ENCODE measurements around the gene S100A13.
"Not testable (repeated sequence)": the region's sequence is repeated elsewhere in the genome, so short reads cannot be mapped to it uniquely, and the experiment has no call there.

Gene S100A13

DNA sequence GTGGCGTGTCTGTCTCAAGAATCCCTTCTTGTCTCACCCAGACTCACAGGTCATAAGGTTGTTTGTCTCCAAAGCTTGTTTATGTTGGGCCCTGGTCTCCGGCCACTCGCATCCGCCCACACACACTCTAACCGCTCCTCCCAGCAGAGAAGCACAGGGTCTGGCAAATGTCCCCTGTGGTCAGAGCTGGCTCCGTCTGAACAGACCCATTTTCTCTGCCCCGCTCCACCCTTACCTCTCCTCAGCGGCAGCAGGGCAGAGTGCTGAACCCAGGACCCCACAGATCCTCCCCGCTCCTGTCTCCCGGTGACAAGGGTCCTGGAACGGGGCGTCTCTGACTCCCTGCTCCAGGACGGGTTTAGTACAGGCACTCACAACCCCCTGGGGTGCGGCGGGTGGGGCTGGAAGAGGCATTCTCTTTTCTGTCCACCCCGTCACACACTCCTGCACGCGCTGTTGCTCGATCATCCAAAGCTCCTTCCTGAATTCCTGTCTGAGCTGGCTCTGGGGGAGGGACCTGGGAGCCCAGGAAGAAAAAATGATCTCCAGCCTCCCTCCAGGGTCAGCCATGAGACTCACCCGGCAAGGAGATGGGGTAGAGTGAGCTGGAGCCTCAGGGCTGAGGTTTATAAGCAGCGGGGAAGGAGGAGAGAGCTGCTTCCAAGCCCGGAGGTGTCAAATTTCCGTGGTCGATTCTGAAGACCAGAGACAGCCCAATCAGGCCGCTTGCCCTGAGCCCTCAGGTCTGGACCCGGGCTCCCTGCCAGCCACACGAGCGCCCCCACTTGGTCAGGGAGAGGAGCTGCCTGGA is at the start of gene S100A13:
Gene S100A13 (minus strand): TSS at position 602 of the 811 bp plus-strand sequence. CDS start 1,033 bp downstream, outside the sequence.
- DNase-seq: peak; percentile 75

DNA sequence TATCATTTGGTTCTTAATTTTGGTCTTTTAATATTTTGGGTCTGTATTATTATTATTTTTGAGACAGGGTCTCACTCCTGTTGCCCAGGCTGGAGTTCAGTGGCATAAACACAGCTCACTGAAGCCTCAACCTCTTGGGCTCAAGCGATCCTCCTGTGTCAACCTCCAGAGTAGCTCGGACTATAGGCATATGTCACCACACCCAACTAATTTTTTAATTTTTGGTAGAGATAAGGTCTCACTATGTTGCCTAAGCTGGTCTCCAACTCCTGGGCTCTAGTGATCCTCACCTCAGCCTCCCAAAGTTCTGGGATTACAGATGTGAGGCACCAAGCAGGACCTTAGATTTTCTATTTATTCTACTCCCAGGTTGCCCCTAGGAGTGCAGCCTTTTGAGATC is 46.2 kb upstream of the S100A13 start:
- DNase-seq: no peak

DNA sequence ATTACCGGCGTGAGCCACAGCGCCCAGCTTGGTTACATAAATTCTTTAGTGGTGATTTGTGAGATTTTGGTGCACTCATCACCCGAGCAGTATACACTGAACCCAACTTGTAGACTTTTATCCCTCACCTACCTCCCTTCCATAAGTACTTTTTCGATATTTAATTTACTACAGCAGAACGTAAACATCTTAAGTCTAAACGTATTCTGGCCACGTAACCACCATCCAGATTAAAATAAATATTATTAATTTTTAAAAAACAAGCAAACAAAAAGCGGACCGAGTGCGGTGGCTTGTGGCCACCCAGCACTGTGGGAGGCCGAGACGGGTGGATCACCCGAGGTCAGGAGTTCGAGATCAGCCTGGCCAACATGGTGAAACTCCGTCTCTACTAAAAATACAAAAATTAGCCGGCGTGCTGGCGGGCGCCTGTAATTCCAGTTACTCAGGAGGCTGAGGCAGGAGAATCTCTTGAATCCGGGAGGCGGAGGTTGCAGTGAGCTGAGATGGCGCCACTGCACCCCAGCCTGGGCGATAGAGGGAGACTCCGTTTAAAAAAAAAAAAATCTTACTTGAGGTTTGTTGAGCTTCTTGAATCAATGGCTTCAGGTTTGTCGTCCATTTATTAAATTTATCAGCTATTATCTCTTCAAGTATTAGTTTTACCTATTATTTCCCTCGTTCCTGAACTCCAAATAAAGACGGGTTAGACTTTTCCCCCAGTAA is 44.5 kb upstream of the S100A13 start:
- peak; percentile 45 for DNase-seq

DNA sequence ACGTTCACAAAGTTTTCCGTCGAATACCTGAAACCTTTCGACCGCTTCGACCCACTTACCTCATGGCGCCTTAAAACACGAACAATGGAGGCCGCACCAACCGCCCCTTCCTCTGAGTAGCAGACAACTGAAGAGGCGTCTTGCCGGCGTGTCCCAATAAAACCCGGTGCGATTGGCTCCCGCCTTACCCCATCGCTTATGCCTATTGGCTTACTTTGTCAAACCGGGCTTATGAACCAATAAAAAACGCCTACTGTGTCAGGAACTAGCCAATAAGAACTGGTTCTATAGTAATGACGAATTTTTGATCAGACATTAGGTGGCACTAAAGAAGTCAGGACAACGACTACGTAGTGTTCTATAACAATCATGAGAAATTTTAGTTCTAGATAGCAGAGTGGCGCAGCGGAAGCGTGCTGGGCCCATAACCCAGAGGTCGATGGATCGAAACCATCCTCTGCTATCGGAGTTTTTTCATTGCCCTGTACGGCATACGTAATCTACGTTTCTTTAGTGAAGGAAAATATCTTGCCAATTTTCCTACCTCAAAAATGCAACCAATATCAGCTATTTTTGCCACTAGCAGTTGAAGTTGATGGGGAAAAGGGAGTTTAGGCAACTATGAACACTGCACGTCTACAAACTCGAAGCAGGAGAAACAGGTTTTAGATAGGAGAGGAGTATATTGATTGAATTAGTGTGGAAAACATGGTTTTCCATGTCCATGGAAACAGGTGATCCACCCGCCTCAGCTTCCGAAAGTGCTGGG is 43.7 kb upstream of the S100A13 start, which contains the start of gene ILF2:
Gene ILF2 (minus strand): TSS at position 135 of the 769 bp plus-strand sequence. CDS start 71 bp downstream, at position 64.
- peak; percentile 100 for DNase-seq

DNA sequence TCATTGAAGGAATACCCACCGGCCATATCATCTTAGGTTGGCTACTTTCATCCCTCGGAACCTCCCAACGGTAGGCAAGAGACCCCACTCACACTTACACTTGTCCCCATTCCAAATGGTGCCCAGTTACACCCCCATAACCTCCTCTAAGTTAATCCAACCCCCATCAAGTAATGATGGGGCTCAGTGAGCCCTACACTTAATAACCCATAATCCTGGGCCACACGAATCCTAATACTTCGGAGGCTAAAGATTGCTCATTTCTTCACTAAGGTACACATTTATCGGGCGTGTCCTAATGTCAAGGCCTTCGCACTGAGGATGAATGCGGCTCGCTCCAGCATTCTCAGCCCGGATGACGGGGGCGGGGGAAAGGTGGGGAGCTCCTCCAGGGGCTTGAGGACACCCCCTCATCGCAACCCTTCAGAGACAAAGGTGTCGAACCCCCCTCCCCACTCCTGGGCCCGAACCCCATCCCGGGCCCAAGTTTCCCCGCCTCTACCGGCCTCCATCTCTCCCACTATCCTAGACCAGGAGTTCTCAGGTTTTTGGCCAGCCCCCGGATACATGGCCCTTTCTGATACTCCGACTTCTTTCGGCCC is 43.1 kb upstream of the S100A13 start:
- no peak for DNase-seq

DNA sequence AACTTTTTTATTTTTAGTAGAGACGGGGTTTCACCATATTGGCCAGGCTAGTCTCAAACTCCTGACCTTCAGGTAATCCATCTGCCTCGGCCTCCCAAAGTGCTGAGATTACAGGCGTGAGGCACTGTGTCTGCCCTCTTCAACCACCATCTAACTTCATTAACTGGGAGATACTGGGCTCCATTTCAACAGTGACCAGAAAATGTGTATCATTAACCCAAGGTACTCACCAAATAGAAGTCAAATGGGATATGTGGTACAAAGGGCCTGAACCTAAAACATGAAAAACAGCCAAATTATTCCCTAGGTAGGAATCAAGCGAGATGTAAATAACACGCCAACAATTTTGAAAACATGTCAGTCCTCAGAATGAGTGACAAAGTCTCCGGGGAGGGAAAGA is 42.3 kb upstream of the S100A13 start:
- DNase-seq: no peak

DNA sequence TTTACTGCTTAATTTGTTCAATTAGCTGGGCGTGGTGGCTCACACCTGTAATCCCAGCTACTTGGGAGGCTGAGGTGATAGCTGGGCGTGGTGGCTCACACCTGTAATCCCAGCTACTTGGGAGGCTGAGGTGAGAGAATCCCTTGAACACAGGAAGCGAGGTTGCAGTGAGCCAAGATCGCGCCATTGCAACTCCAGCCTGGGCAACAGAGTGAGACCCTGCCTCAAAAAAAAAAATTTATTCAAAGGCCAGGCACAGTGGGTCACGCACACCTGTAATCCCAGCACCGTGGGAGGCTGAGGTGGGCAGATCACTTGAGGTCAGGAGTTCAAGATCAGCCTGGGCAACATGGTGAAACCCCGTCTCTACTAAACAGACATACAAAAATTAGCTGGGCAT is 41.4 kb upstream of the S100A13 start:
- DNase-seq: not testable (repeated sequence)

DNA sequence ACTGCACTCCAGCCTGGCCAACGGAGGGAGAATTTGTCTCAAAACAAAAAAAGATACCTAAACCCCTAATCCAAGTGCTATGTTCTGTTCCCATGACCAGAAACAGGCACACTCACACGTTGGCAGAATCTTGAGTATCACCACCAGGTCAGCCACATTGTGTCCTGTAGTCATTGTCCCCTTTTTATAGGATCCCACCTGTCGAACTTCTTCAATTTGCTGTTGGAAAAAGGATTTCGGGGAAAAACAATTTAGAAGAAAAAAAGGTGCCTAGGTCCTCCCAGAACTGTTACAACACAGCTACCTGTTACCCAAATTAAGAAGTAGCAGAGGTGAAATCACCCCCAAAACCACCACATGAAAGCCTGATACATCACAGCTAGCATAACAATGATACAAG is 40.1 kb upstream of the S100A13 start:
- DNase-seq: no peak

DNA sequence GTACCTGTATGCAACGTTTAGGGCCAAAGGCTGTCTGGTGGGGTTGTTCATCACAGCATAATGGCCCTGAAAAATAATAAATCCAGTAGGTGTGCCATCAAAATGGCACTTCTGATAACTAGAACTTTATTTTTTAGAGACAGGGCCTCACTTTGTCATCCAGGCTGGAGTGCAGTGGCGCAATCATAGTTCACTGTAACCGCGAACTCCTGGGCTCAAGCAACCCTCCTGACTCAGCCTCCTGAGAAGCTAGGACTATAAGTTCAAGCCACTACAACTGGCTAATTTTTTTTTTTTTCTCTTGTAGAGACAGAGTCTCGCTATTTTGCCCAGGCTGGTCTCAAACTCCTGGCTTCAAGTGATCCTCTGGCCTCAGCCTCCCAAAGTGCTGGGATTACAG is 35.9 kb upstream of the S100A13 start:
- no peak for DNase-seq

DNA sequence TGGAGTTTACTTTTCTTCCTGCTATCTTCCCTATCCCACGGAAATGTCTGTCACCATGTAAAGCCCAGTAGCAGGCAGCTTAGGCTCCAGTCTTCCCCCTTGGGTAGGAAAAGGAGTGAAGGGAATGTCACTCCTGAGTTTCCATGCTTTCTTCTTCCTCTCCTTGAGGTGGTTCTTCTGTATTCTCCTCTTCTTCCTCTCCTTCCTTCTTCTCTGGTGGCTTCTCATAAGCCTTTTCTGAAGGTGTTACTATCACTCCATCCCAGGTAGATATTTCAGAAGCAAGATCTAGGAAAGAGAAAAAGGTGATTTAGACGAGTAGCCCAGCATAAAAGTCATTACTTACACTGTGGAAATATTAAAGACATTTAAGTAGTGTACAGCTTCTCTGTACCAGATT is 35.0 kb upstream of the S100A13 start:
- DNase-seq: no peak

DNA sequence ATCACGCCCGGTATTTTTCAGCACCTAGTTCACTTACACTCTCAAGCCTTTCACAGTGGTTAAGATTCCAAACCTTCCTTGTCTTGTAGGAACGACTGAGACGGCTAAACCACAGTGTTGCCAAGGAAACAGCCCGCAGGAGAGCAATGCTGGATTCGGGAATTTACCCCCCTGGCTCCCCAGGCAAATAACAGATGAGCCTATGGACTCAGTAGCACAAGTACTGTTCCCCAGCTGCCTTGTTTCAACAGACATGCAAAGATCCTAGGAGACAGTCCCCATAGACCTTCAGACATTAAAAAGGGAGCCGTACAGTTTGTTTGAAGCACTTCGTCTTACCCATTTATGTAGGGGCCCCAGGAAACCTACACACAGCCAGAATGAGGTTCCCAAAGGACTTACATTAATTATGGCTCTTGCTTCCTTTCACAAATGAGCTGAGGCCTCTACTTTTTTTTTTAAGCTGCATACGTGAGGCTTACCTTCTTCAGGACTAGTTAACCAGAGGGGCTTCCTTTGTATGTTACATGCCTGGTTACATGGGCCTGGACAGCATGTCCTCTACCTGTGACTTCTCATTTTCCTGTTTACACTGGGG is 33.9 kb upstream of the S100A13 start:
- DNase-seq: no peak

DNA sequence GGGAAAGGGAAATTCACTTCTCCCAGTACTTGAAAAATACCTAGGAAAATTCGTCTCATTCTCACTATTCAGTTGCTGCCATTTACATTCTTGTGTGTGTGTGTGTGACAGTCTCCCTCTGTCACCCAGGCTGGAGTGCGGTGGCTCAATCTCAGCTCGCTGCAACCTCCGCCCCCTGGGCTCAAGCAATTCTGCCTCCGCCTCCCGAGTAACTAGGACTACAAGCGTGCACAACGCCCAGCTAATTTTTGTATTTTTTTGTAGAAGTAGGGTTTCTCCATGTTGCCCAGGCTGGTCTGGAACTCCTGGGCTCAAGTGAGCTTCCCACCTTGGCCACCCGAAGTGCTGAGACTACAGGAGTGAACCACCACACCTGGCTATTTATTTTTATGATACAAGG is 32.4 kb upstream of the S100A13 start:
- no peak for DNase-seq

DNA sequence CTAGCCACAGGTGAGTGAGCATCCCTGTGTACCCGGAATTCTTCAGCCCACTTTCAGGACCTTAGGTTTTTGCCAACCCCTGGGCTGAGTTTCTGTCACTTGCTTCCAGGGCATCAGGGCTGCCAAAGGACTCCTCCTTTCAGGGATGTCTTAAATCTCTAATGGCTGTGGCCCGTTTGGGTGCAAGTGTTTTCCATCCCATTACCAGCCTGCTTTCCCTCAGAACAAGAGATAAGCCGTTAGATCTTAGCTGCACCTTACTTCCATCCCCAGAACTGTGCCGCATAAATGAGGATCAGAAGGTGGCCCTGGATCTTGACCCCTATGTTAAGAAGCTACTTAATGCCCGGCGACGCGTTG is 31.9 kb upstream of the S100A13 start:
- no peak for DNase-seq

DNA sequence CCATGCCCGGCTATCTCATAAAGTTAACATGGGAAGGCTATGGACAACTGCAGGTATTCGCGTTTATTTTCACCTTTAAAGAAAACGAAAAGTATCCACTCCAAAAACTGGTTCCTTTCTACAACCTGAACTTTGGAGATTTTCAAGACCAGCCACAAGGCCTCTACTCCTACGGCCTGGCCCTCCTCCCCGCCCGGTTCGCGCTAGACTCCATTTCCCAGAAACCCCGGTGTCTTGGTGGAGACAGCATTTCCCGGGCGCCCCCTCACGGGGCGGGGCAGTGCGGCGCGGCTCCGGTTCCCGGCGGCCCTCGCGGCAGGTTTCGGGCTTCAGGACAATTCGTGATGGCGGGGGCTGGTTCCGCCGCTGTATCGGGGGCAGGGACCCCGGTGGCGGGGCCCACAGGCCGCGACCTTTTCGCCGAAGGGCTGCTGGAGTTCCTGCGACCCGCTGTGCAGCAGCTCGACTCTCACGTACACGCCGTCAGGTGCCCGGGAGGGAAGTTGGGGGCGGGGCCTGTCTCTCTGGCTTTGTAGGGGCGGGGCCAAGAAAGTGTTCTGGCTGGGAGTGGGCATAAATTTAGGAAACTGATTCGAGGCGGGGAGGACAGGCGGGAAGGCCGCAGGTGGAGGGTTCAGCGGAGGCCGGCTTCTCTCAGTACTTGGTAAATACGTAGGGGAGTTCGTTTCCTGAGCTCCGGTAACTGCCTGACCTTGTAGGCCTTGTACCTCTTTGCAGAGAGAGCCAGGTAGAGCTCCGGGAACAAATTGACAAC is 31.3 kb upstream of the S100A13 start, which contains the start of gene SNAPIN:
Gene SNAPIN (plus strand): TSS at position 304 of the 775 bp plus-strand sequence. CDS start 41 bp downstream, at position 345.
- DNase-seq: peak; percentile 84

DNA sequence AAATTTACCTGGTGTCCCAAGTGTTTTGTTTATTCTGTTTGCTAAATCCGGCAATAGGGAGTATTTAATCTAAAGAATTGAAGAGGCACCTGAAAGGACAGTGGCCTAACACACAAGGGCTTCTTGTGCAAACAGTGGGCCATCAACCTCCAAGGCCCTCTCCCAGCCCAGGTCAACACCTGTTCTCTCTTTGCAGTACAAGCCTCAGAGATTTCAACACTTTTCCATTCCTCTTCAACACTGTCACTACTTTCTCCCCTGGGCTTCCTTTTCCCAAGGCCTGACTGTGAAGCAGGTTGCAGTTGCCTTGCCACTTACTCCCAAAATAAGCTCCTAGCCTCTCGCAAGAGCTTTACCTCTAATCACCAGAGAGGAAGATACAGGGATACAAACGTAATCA is 28.0 kb upstream of the S100A13 start:
- DNase-seq: no peak

DNA sequence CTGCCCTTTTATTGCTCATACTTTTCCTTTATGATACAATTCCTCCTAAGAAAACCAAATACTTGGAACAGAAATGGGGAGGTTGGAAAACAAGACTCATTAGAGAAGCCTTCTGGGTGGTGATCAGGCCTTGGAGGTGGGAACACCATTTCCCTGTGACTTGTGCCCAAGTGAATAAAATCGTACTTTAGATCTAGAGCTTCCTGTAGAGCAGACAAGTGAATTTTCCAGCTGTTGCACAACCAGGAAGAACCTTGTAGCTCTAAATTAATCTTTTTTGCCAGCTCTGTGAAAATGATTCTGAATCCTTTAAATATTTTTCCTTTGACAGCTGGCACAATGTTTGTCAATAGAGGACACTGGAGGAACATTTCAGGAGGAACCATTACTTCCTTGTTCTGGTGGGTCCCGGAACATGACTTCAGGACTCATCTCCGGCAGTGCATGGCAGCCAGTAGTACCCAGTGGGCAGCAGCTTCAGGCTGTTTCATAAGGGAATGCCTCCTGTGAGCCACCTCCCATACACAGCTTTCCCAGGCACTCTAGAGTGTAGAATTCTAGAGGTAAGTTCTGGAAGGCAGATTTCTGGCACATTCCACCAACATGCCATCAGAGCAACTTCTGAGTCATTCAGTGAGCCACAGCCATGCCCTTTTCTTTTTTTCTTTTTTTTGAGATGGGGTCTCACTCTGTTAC is 25.6 kb upstream of the S100A13 start:
- DNase-seq: no peak

DNA sequence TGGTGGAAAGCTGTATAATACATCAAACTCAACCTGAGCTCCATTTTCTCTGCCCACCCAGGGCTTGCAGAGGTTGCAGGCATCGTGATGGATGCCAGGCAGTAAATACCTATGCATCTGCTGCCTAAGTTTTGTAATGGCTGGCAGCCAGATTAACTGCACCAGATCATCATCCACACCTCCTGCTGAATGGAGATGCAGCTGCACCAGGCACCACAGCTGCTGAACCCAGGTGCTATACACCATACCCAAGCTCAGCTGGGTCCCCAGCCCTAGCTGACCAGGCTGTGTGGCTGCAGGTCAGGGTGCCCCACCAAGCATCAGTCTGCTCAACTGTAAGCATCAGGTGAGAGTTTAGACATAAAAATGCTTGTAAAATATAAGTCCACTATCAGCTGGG is 24.5 kb upstream of the S100A13 start:
- DNase-seq: no peak

DNA sequence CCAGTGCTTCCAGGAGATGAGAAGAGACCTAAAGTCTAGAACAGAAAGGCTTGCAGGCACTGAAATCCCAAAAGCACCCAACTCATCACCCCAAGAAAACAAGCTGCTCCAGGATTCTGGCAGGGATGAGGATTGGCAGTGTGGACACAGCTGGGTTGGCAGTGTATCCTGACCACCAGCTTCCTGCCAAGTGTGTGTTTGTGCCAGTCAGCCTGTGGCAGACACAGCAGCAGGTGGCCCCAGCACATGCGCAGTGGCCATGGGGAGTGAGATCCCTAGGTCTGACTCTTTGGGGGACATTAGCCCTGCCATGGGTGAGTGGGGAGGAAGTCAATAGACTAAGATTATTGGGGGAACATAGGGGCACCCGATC is 22.5 kb upstream of the S100A13 start:
- DNase-seq: peak; percentile 22

DNA sequence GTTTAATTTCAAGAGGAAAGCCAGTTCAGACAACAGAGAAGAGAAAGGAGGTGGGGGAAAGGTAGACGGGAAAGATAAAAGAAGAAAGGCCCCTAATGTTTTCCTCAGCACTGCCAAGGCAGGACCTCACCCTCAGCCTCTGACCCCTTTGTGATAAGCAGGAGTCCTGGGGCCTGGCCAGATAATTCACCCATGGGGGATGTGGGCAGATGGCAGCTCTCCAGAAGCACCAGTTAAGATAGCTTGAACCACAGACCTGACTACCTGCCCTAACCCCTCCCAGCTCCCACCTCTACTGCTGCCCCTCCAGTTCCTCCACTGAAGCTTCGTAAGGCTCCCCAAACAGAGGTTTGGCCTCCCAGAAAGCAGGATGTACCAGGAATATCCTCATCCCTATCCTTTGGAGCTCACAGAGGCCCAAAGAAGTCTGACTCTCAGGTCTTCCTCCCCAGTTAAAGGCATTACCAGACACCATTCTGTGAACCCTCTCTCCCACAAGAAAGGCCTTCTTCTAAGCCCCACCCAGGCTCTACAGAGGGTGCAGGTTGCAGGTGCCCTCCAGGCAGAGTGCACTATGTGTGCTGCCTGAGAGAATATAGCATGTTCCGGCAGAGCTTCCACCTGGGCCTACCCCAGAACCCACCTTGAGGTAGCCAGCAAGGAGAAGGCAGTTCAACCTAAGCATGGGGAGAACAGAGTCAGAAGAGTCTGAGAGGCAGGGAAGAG is 22.0 kb upstream of the S100A13 start:
- no peak for DNase-seq

DNA sequence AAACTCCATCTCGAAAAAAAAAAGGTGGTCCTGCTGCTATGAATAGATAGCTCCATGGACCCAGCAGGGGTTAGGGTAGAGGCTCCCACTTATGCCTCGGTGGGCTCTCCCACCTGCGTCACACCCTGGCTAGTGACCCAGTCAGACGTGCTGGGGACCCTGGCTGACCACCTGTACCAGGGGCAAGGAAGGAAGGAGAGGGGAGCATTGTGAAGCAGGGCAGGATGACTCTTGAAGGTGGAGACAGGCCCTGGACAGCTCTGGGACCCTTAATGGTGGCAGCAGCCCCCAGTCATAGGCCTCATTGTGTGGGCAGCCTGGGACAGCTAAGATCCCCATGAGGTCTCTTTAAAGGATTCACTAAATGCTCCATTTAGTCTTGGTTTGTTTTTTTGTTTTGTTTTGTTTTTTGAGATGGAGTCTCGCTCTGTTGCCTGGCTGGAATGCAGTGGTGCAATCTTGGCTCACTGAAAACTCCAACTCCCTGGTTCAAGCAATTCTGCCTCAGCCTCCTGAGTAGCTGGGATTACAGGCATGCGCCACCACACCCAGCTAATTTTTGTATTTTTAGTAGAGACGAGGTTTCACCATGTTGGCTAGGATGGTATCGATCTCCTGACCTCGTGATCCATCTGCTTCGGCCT is 20.8 kb upstream of the S100A13 start:
- no peak for DNase-seq
